Choroid plexus epithelial cell (primary cell): ENCODE data around the gene SLC25A1.

Experiments
- DNase-seq: peaks from one replicate; pipeline ENCODE4 v3.0.0-alpha.2; 2010; ENCODE audit warnings: low read depth
- H3K4me3 ChIP-seq: 2 replicates; pipeline ENCODE4 v1.5.1; 2011; ENCODE audit warnings: low read depth, mild to moderate bottlenecking, control low read depth, low read length, moderate library complexity
- TF ChIP-seq, protein P1 (sequence below): conservative IDR thresholded peaks from 2 replicates; pipeline ENCODE4 v1.5.1; 2011; ENCODE audit warnings: low read depth, mild to moderate bottlenecking, control low read depth, inconsistent platforms, low read length, moderate library complexity

Gene SLC25A1

DNA sequence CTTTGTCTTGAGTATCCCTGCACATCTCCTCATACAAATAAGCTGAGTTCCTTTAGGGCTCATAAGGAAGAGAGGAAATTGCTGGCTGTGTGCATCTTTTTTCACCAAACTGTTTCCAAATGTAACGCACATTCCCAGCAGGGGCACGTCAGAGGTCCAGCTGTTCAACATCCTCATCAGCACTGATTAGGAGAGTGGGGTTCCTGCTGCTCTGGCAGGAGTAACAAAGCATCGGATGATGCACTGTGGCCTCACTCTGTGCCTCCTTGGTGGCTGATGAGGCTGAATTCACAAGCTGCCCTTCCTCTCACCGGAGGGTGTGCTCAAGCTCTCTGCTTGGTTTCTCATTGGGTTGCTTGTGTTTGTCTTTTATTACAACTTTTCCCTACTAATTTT, 35.5 kb upstream of the SLC25A1 start:
- TF ChIP-seq, protein P1, sequence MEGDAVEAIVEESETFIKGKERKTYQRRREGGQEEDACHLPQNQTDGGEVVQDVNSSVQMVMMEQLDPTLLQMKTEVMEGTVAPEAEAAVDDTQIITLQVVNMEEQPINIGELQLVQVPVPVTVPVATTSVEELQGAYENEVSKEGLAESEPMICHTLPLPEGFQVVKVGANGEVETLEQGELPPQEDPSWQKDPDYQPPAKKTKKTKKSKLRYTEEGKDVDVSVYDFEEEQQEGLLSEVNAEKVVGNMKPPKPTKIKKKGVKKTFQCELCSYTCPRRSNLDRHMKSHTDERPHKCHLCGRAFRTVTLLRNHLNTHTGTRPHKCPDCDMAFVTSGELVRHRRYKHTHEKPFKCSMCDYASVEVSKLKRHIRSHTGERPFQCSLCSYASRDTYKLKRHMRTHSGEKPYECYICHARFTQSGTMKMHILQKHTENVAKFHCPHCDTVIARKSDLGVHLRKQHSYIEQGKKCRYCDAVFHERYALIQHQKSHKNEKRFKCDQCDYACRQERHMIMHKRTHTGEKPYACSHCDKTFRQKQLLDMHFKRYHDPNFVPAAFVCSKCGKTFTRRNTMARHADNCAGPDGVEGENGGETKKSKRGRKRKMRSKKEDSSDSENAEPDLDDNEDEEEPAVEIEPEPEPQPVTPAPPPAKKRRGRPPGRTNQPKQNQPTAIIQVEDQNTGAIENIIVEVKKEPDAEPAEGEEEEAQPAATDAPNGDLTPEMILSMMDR = peak; percentile 6

DNA sequence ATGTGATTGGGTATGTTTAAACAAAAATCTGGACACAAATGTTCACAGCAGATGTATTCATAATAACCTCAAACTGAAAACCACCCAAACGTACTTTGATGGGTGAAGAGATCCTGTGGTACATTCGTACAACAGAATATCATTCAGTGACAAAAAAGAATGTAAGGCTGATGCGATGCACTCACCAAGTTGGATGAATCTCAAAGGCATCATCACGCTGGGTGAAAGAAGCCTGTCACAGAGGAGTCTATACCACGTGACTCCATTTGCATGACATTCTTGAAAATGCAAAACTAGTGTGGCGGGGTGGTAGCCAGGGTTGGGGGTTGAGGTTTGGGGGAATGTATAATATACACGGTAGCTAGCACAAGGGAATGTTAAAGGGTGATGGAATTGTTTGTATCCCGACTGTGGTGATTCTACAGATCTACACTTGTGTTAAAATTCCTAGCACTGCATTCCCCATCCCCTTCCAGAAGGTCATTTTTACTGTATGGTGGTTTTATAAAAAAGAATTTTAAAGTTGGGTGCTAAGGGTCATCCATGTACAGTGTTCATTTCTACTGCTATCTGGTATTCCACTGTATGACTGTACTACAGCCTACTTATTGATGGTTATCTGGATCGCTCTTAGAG, 35.0 kb upstream of the SLC25A1 start:
- no peak overlapping the region for H3K4me3 ChIP-seq
- TF ChIP-seq, protein P1 = no peak
- no peak for DNase-seq

More for the DNA sequence above, 35.5 kb upstream of the SLC25A1 start:
- H3K4me3 ChIP-seq = no peak overlapping the region
- DNase-seq = peak; percentile 49

DNA sequence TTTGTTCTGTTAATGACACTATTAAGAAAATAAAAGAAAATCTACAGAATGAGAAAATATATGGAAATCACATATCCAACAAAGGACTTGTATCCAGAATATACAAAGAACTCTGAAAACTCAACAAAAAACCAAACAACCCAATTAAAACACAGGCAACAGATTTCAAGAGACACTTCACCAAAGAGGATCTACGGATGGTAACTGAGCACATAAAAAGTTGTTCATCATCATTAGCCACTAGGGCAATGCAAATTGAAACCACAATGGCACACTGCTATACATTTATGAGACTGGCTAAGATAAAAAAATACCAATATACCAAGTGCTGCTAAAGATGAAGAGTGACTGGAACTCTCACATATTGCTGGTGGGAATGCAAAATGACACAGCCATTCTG, 34.5 kb upstream of the SLC25A1 start:
- TF ChIP-seq, protein P1 = no peak
- no peak overlapping the region for H3K4me3 ChIP-seq
- DNase-seq = no peak

DNA sequence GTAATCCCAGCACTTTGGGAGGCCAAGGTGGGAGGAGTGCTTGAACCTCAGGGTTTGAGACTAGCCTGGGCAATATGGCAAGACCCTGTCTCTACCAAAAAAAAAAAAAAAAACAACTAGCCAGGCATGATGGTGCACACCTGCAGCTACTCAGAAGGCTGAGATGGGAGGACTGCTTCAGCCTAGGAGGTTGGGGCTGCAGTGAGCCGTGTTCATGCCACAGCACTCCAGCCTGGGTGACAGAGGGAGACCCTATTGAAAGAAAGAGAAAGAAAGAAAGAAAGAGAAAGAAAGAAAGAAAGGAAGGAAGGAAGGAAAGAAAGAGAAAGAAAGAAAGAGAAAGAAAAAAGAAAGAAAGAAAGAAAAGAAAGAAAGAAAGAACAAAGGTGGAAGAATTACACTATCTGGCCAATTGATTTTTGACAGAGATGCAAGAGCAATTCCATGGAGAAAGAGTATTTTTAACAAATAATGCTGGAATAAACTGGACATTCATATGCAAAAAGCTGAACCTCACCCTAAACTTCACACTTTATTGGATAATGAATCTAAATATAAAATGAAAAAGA, 33.9 kb upstream of the SLC25A1 start:
- DNase-seq = no peak
- TF ChIP-seq, protein P1 = no peak
- H3K4me3 ChIP-seq = no peak overlapping the region

DNA sequence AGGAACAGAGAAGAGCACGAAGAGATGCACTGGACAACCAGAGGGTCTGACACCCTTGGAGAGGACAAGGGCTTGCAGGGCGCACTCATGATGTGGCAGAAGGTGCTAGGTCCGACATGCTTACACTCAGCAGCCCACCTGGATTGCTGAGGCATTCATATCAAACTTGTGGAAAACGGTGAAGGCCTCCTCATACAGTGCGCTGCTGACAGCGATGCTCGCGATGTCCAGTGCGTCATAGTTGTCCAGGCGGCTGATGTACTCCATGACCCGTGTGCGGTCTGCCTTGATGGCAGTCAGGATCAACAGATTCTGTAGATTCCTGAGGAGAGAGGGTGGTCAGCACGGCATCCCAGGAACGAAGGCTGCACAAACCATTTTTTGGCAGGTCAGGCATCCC, 31.7 kb upstream of the SLC25A1 start:
- TF ChIP-seq, protein P1 = no peak
- no peak for DNase-seq
- no peak overlapping the region for H3K4me3 ChIP-seq

DNA sequence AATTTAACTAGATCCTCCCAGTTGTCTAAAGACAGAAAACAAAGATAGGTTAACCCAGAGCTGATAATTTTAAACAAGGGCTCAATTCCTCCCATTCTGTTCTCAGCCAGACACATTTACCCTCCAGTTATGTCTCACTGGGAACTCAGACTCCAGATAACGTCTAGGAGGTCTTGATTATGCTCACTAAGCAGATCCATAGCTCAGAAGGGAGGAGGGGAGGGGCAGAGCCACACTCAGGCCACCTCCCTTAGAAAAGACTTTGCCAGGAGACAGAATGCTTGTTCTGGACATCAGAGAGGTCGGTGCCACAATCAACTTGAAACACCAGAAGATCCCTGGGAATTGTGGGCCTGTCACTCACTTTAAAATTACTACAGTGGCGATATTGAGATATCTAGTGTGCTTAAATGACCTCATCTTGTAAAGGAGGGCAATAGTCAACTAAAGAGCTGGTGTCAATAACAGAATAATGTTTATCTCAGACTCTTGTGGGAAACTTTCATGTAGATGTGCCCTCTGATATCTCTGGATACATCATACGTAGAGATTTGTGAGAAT, 29.8 kb upstream of the SLC25A1 start:
- H3K4me3 ChIP-seq = no peak overlapping the region
- DNase-seq = no peak
- TF ChIP-seq, protein P1 = no peak

DNA sequence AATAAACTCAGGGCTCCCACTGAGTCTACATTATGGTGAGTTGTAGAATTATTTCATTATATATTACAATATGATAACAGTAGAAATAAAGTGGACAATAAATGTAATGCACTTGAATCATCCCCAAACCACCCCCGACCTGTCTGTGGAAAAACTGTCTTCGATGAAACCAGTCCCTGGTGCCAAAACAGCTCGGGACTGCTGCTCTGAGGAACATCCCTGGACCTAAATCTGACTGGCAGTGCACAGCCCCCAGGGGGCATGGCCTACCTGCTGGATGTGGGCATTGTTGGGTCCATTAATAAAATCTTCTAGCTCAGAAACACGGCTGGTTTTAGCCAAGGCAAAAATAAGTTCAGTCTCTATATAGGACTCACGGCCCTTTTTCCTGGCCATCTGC, 29.3 kb upstream of the SLC25A1 start:
- TF ChIP-seq, protein P1 = no peak
- DNase-seq = no peak
- H3K4me3 ChIP-seq = no peak overlapping the region
